ENCODE measurements around the gene SLC48A1. TPM values are rescaled to one million over a fixed set of nuclear protein-coding genes. Genes with fewer than 3 reads are reported as not detected.

SLC48A1 gene
- total and polyA plus RNA-seq, 5 donors from 2014 or later = 4.9 to 12.7 (median 8.4) TPM

DNA sequence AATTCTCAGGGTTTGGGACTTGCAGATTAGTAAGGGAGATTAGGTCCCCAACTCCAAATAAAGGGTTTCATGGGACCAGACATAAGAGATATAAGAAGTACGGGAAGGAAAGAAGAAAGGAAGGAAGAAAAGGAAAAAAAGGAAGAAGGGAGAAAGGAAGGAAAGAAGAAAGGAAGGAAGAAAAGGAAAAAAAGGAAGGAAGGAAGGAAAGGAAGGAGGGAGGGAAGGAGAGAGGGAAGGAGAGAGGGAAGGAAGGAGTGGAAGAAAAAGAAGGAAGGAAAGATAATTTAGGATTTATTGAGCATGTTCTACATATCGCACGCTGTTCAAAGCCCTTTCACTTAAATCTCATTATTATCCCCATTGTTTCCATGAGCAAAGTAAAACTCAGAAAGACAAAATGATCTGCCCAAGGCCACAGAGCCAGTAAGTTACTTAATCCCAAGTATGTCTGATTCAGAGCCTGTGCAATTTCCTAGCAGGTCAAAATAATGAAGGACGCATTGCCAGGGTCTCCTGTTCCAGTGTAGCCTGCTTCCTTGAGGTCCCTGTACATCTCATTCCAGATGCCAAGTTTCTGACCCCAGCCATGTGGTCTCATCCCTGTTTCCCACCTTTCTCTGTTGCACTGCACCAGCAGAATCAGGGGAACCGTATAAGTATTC, 50.5 kb downstream of the SLC48A1 start:
- ATAC-seq (ENCODE audit: low read depth in 2 of 2) (no peak), DNase-seq (no peak)
- Mint-ChIP-seq H3K36me3 (no peaks in the 10 kb centered on the region), H3K27me3 (no peaks in the 10 kb centered on the region), H3K9me3 (no peaks in the 10 kb centered on the region), H3K27ac (peak overlapping the region; percentile 92 to 97 (median 95)), H3K4me3 (peak overlapping the region; percentile 43 to 93 (median 73)), H3K4me1 (peaks cover 19 to 82% (median 52%) of the 10 kb centered on the region in 4 donors)
- Histone ChIP-seq H3K36me3 (ENCODE audit: control insufficient read depth, insufficient read depth, low read length) (no peaks in the 10 kb centered on the region), H3K4me3 (ENCODE audit: low read depth, low read length) (peak overlapping the region; percentile 37), H3K4me1 (ENCODE audit: control insufficient read depth, insufficient read depth, low read length, poor library complexity, severe bottlenecking) (peaks cover 64% of the 10 kb centered on the region), H3K27me3 (ENCODE audit: control insufficient read depth, insufficient read depth, low read length) (no peaks in the 10 kb centered on the region), H3K27ac (ENCODE audit: insufficient read depth, low read length, poor library complexity, severe bottlenecking) (peak overlapping the region; percentile 74), H3K9me3 (ENCODE audit: control insufficient read depth in 2 of 2, low read length in 2 of 2) (no peaks in the 10 kb centered on the region)

GRCh38 chr12:47824198-47824597, 51.2 kb downstream of the SLC48A1 start:
- Histone ChIP-seq H3K9me3 (ENCODE audit: control insufficient read depth in 2 of 2, low read length in 2 of 2) (no peaks in the 10 kb centered on the region), H3K4me3 (ENCODE audit: low read depth, low read length) (peak overlapping the region; percentile 37), H3K27ac (ENCODE audit: insufficient read depth, low read length, poor library complexity, severe bottlenecking) (peak overlapping the region; percentile 74), H3K36me3 (ENCODE audit: control insufficient read depth, insufficient read depth, low read length) (no peaks in the 10 kb centered on the region), H3K27me3 (ENCODE audit: control insufficient read depth, insufficient read depth, low read length) (no peaks in the 10 kb centered on the region), H3K4me1 (ENCODE audit: control insufficient read depth, insufficient read depth, low read length, poor library complexity, severe bottlenecking) (peaks cover 67% of the 10 kb centered on the region)
- no peaks in the 10 kb centered on the region for H3K9me3 Mint-ChIP-seq
- peak overlapping the region; percentile 43 to 93 (median 73) for H3K4me3 Mint-ChIP-seq
- peak; percentile 23 to 43 for ATAC-seq (ENCODE audit: low read depth in 2 of 2)
- no peaks in the 10 kb centered on the region for H3K27me3 Mint-ChIP-seq
- H3K36me3 Mint-ChIP-seq = no peaks in the 10 kb centered on the region
- peaks cover 19 to 87% (median 57%) of the 10 kb centered on the region in 4 donors for H3K4me1 Mint-ChIP-seq
- peak in 2 of 3 donors; percentile 57 to 87 for DNase-seq
- H3K27ac Mint-ChIP-seq = peak overlapping the region; percentile 92 to 97 (median 93)

DNA sequence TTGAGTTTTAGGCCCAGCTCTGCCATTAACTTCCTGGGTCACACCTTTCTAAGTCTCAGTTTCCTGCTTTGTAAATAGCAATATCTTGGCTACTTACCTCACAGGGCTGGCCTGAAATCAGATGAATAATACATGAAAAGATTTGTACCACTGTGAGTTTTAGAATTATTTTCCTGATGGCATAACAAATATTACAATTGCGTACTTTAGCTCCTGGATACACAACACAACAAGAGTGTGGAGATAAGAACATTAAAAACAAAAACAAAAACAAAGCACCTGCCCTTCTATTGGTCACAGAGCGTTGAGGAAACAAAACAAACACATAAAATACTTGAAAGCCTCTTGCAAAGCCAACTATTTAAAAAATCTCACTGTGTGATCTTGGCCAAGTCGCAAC, 51.6 kb downstream of the SLC48A1 start:
- peak overlapping the region; percentile 92 to 97 (median 93) for H3K27ac Mint-ChIP-seq
- no peaks in the 10 kb centered on the region for H3K9me3 Mint-ChIP-seq
- no peaks in the 10 kb centered on the region for H3K27me3 Mint-ChIP-seq
- Histone ChIP-seq H3K4me3 (ENCODE audit: low read depth, low read length) (peak overlapping the region; percentile 37), H3K36me3 (ENCODE audit: control insufficient read depth, insufficient read depth, low read length) (no peaks in the 10 kb centered on the region), H3K27me3 (ENCODE audit: control insufficient read depth, insufficient read depth, low read length) (no peaks in the 10 kb centered on the region), H3K27ac (ENCODE audit: insufficient read depth, low read length, poor library complexity, severe bottlenecking) (peak overlapping the region; percentile 74), H3K4me1 (ENCODE audit: control insufficient read depth, insufficient read depth, low read length, poor library complexity, severe bottlenecking) (peaks cover 71% of the 10 kb centered on the region), H3K9me3 (ENCODE audit: control insufficient read depth in 2 of 2, low read length in 2 of 2) (no peaks in the 10 kb centered on the region)
- no peak for ATAC-seq (ENCODE audit: low read depth in 2 of 2)
- DNase-seq = no peak
- H3K4me3 Mint-ChIP-seq = peak overlapping the region; percentile 43 to 93 (median 73)
- no peaks in the 10 kb centered on the region for H3K36me3 Mint-ChIP-seq
- peaks cover 19 to 92% (median 59%) of the 10 kb centered on the region in 4 donors for H3K4me1 Mint-ChIP-seq

DNA sequence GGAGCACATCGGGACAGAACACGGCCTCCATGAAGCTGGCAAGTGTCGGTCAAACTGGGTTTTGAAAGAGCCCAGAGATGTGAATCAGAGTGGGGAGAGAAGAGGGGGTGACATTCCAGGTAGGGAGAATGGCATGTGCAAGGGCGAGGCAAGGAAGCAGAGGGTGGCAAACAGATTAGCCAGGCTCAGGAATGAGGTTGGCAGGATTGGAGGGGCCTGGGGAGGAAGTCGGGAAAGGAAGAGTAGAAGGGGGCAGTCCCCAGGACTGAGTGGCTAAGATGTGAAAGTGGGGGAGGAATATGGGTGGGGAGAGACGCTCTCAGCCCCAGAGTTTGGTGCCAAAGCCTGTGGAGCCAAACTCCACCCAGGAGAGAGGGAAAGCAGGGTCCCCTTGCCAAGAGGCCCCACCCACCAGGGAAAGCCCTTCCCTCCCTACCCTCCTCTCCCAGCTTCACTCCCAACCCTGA, 52.2 kb downstream of the SLC48A1 start:
- Histone ChIP-seq H3K27me3 (ENCODE audit: control insufficient read depth, insufficient read depth, low read length) (no peaks in the 10 kb centered on the region), H3K4me3 (ENCODE audit: low read depth, low read length) (peak overlapping the region; percentile 37), H3K27ac (ENCODE audit: insufficient read depth, low read length, poor library complexity, severe bottlenecking) (peak overlapping the region; percentile 74), H3K9me3 (ENCODE audit: control insufficient read depth in 2 of 2, low read length in 2 of 2) (no peaks in the 10 kb centered on the region), H3K36me3 (ENCODE audit: control insufficient read depth, insufficient read depth, low read length) (no peaks in the 10 kb centered on the region), H3K4me1 (ENCODE audit: control insufficient read depth, insufficient read depth, low read length, poor library complexity, severe bottlenecking) (peaks cover 75% of the 10 kb centered on the region)
- peak overlapping the region in 3 of 4 donors; percentile 68 to 93 (median 78) for H3K4me3 Mint-ChIP-seq
- H3K4me1 Mint-ChIP-seq = peaks cover 19 to 92% (median 59%) of the 10 kb centered on the region in 4 donors
- DNase-seq (no peak), ATAC-seq (ENCODE audit: low read depth in 2 of 2) (no peak)
- H3K36me3 Mint-ChIP-seq = no peaks in the 10 kb centered on the region
- H3K27ac Mint-ChIP-seq = peak overlapping the region; percentile 92 to 97 (median 96)
- no peaks in the 10 kb centered on the region for H3K9me3 Mint-ChIP-seq
- no peaks in the 10 kb centered on the region for H3K27me3 Mint-ChIP-seq

DNA sequence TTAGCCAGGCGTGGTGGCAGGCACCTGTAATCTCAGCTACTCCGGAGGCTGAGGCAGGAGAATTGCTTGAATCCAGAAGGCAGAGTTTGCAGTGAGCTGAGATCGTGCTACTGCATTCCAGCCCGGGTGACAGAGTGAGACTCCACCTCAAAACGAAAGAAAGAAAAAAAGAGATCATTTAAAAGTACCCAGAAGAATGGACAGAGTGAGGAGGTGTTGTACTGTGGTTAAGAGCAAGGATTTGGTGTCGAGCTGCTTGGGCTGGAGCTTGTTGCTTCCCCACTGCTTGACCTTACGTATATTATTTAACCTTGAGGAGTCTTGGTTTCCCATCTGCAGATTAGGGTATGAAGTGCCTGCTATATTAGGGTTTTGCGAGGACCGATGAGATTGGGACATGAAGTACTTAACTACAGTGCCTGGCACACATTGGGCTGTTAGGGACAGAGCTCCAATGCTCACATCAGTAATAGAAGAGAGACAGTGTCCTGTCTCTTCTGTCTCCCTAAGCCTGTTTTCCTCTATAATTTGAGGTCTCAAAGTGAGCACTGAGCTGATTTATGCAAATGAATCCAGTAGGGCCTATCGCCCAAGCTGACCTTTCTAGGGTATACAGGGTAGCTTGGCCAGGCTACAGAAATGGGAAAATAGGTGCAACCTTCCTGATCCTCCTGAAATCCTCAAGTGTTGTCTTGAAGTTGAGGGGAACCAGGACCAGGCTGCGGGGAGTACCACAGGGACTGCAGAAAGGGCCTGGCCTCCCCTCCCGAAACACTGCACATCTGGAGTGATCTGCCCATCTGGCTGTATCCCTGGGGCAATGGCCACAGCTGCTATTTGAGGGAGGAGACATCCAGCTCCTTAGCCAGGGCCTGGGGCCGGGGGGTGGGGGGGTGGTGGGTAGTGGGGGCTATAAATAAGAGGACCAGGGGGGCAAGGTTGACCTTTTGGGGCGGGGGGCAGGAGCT, 55.3 kb downstream of the SLC48A1 start:
- no peak overlapping the region for H3K4me3 ChIP-seq (ENCODE audit: low read depth, low read length)
- Mint-ChIP-seq H3K4me3 (peak overlapping the region; percentile 43 to 84 (median 69)), H3K27me3 (no peaks in the 10 kb centered on the region), H3K36me3 (no peaks in the 10 kb centered on the region), H3K4me1 (peaks cover 21 to 92% (median 59%) of the 10 kb centered on the region in 4 donors), H3K9me3 (no peaks in the 10 kb centered on the region), H3K27ac (peak overlapping the region; percentile 77 to 90 (median 79))
- H3K27me3 ChIP-seq (ENCODE audit: control insufficient read depth, insufficient read depth, low read length) = no peaks in the 10 kb centered on the region
- no peak for ATAC-seq (ENCODE audit: low read depth in 2 of 2)
- DNase-seq = no peak
- H3K4me1 ChIP-seq (ENCODE audit: control insufficient read depth, insufficient read depth, low read length, poor library complexity, severe bottlenecking) = peaks cover 89% of the 10 kb centered on the region
- H3K27ac ChIP-seq (ENCODE audit: insufficient read depth, low read length, poor library complexity, severe bottlenecking) = peak overlapping the region; percentile 49
- no peaks in the 10 kb centered on the region for H3K9me3 ChIP-seq (ENCODE audit: control insufficient read depth in 2 of 2, low read length in 2 of 2)
- no peaks in the 10 kb centered on the region for H3K36me3 ChIP-seq (ENCODE audit: control insufficient read depth, insufficient read depth, low read length)

DNA sequence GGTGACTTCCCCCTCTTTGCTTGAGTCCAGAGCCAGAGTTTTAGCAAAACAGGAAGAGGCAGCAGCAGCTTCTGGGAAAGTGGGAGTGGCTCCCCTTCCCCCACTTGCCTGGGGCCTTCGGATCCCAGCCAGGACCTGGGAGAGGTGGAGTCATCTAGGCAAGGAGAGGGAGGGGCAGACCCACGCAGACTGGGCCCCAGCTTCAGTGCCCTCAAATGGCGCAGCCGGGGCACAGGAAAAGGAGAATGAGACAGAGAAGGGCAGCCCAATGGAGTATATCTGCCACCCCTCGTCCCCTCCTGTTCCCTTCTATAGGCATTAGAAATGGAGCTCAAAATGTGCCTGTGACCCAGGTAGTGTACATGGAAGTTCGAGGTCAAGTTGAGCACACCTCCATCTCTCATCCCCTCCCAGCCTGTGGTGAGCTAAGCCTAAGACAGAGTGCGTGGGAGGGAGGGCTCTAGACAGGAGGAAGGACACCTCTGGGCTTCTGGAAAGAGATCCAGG, 56.0 kb downstream of the SLC48A1 start:
- Histone ChIP-seq H3K4me1 (ENCODE audit: control insufficient read depth, insufficient read depth, low read length, poor library complexity, severe bottlenecking) (peaks cover 92% of the 10 kb centered on the region), H3K27ac (ENCODE audit: insufficient read depth, low read length, poor library complexity, severe bottlenecking) (peak overlapping the region; percentile 49), H3K27me3 (ENCODE audit: control insufficient read depth, insufficient read depth, low read length) (no peaks in the 10 kb centered on the region), H3K9me3 (ENCODE audit: control insufficient read depth in 2 of 2, low read length in 2 of 2) (no peaks in the 10 kb centered on the region), H3K36me3 (ENCODE audit: control insufficient read depth, insufficient read depth, low read length) (no peaks in the 10 kb centered on the region), H3K4me3 (ENCODE audit: low read depth, low read length) (peak overlapping the region; percentile 13)
- DNase-seq = no peak
- Mint-ChIP-seq H3K4me3 (peak overlapping the region in 3 of 4 donors; percentile 28 to 62 (median 43)), H3K27me3 (no peaks in the 10 kb centered on the region), H3K36me3 (no peaks in the 10 kb centered on the region), H3K27ac (peak overlapping the region; percentile 77 to 90 (median 79)), H3K4me1 (peaks cover 21 to 92% (median 60%) of the 10 kb centered on the region in 4 donors), H3K9me3 (no peaks in the 10 kb centered on the region)
- ATAC-seq (ENCODE audit: low read depth in 2 of 2) = no peak

- DNase-seq (no peak), ATAC-seq (ENCODE audit: low read depth in 2 of 2) (no peak)
- Histone ChIP-seq H3K27me3 (ENCODE audit: control insufficient read depth, insufficient read depth, low read length) (no peaks in the 10 kb centered on the region), H3K27ac (ENCODE audit: insufficient read depth, low read length, poor library complexity, severe bottlenecking) (peak overlapping the region; percentile 49), H3K9me3 (ENCODE audit: control insufficient read depth in 2 of 2, low read length in 2 of 2) (no peaks in the 10 kb centered on the region), H3K4me3 (ENCODE audit: low read depth, low read length) (peak overlapping the region; percentile 13), H3K4me1 (ENCODE audit: control insufficient read depth, insufficient read depth, low read length, poor library complexity, severe bottlenecking) (peaks cover 92% of the 10 kb centered on the region), H3K36me3 (ENCODE audit: control insufficient read depth, insufficient read depth, low read length) (no peaks in the 10 kb centered on the region)
- no peaks in the 10 kb centered on the region for H3K27me3 Mint-ChIP-seq
- peak overlapping the region; percentile 77 to 87 (median 79) for H3K27ac Mint-ChIP-seq
- no peaks in the 10 kb centered on the region for H3K9me3 Mint-ChIP-seq
- peaks cover 18 to 92% (median 58%) of the 10 kb centered on the region in 4 donors for H3K4me1 Mint-ChIP-seq
- peak overlapping the region in 2 of 4 donors; percentile 28 to 43 for H3K4me3 Mint-ChIP-seq
- H3K36me3 Mint-ChIP-seq = no peaks in the 10 kb centered on the region
Observed at GRCh38 chr12:47829584-47829983, 56.5 kb downstream of the SLC48A1 start.

All from CD4-positive, CD25-positive, alpha-beta regulatory T cell (primary cell).